Spleen (tissue), 7 donors: ENCODE results near the gene PCYT1B.

ENCODE experiments used
- POLR2A ChIP-seq, 3 donors: fragments of 450-650 bp; IDR thresholded peaks; one replicate each; pipeline ENCODE4 v1.5.1; 2017; ENCODE audit warnings: antibody characterized with exemption in 3 of 3, mild to moderate bottlenecking in 1 of 3
- POLR2AphosphoS5 ChIP-seq, 3 donors: sonication (generic); formaldehyde crosslinking; IDR thresholded peaks; one replicate each; pipeline ENCODE4 v1.5.1; 2017; ENCODE audit warnings: antibody characterized with exemption in 3 of 3
- TF ChIP-seq, protein P1 (sequence below), 11 experiments: fragments of 200-600 bp in 7 of 11; fragments of 450-650 bp in 4 of 11; sonication (generic) in 4 of 11; IDR thresholded peaks in 8 of 11; conservative IDR thresholded peaks in 3 of 11; 1 replicate in 7 of 11; 2 replicates in 4 of 11; pipeline versions ENCODE4 v1.4.0 to v1.8.0; 2016 to 2021; ENCODE audit warnings: antibody characterized with exemption in 11 of 11, inconsistent platforms in 4 of 11, mild to moderate bottlenecking in 1 of 11
- donor health status: DM: no; HTN: no; CAD: no; lungs with moderate emphysema.
- donor health status: DM: no; HTN: no; CAD: no.
- donor health status: DM: no; HTN: no; CAD: no.

DNA sequence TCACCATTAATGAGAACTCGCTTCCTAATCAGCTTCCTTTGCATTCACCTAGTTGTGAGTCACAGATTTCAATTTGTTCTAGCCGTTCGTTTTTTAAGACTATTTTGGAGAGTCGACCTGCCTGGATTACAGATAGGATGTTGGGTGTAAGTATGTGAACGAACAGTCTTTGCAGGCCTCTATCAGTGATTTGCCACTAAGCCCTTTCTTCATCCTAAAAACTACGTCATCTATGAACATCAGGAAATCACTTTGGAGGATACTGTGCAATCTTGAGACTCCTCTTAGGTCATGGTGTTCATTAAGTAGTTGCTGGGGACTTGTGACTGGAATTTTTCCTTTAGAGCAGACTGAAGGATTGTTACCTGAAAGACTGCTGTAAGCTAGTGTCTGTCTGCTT, 47.7 kb upstream of the PCYT1B start:
- no peak for TF ChIP-seq POLR2AphosphoS5 (IDR thresholded peaks at IDR 0.05)
- no peak for TF ChIP-seq POLR2A (IDR thresholded peaks at IDR 0.05)
- TF ChIP-seq, protein P1, sequence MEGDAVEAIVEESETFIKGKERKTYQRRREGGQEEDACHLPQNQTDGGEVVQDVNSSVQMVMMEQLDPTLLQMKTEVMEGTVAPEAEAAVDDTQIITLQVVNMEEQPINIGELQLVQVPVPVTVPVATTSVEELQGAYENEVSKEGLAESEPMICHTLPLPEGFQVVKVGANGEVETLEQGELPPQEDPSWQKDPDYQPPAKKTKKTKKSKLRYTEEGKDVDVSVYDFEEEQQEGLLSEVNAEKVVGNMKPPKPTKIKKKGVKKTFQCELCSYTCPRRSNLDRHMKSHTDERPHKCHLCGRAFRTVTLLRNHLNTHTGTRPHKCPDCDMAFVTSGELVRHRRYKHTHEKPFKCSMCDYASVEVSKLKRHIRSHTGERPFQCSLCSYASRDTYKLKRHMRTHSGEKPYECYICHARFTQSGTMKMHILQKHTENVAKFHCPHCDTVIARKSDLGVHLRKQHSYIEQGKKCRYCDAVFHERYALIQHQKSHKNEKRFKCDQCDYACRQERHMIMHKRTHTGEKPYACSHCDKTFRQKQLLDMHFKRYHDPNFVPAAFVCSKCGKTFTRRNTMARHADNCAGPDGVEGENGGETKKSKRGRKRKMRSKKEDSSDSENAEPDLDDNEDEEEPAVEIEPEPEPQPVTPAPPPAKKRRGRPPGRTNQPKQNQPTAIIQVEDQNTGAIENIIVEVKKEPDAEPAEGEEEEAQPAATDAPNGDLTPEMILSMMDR (IDR thresholded peaks at IDR 0.05 in 8 of 11, conservative IDR thresholded peaks at IDR 0.05 in 3 of 11), result no peak
